Measurements from ENCODE around the gene RBPJ. TPM values are rescaled to one million over a fixed set of nuclear protein-coding genes. Genes with fewer than 3 reads are reported as not detected.

The RBPJ gene
- 50.6 and 51.4 TPM in 2 replicates for total RNA-seq

GRCh38 chr4:26320538-26321372 lies at the start of gene RBPJ:
TSS of gene RBPJ (plus strand) at chr4:26321014. CDS start at chr4:26321029, 15 bp downstream.
- Mint-ChIP-seq H3K4me1 (peaks cover 39% of the 10 kb centered on the region), H3K27ac (peak within 1 kb of the TSS; percentile 99), H3K4me3 (peak within 1 kb of the TSS; percentile 99), H3K36me3 (ENCODE audit: low read depth) (peaks cover 16% of the 10 kb centered on the region), H3K27me3 (no peaks in the 10 kb centered on the region), H3K9me3 (peaks cover 3% of the 10 kb centered on the region)
- intact Hi-C loops (cut with micrococcal nuclease): loop anchor here (1.0 to 10.0 kb wide), 7 partner anchors 232 to 1086 kb away; partner anchors contain the start of genes PI4K2B, SEL1L3 and TBC1D19
- POLR2A ChIA-PET: interaction anchor here (0.5 to 2.5 kb wide), 19 partner anchors 9 to 541 kb away, joined by 3 to 23 read pairs (median 6); partner anchors contain the start of genes SMIM20, STIM2 and TBC1D19
- CTCF ChIA-PET: interaction anchor here (0.6 to 2.6 kb wide), 5 partner anchors 10 to 479 kb away, joined by 3 to 10 read pairs (median 4); no protein-coding TSS in a partner anchor
- DNase-seq (peak; percentile 80), ATAC-seq (ENCODE audit: low read depth) (peak; percentile 28)
- TF ChIP-seq, protein P1, sequence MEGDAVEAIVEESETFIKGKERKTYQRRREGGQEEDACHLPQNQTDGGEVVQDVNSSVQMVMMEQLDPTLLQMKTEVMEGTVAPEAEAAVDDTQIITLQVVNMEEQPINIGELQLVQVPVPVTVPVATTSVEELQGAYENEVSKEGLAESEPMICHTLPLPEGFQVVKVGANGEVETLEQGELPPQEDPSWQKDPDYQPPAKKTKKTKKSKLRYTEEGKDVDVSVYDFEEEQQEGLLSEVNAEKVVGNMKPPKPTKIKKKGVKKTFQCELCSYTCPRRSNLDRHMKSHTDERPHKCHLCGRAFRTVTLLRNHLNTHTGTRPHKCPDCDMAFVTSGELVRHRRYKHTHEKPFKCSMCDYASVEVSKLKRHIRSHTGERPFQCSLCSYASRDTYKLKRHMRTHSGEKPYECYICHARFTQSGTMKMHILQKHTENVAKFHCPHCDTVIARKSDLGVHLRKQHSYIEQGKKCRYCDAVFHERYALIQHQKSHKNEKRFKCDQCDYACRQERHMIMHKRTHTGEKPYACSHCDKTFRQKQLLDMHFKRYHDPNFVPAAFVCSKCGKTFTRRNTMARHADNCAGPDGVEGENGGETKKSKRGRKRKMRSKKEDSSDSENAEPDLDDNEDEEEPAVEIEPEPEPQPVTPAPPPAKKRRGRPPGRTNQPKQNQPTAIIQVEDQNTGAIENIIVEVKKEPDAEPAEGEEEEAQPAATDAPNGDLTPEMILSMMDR (IDR thresholded peaks at IDR 0.05): no peak

- H3K4me3 Mint-ChIP-seq: no peak overlapping the region
- no peaks in the 10 kb centered on the region for H3K9me3 Mint-ChIP-seq
- no peak for DNase-seq
- peaks cover 5% of the 10 kb centered on the region for H3K27me3 Mint-ChIP-seq
- ChIA-PET CTCF (no interaction called here), POLR2A (no interaction called here)
- intact Hi-C loops (cut with micrococcal nuclease): no loop called here
- no peaks in the 10 kb centered on the region for H3K4me1 Mint-ChIP-seq
- TF ChIP-seq, protein P1 (IDR thresholded peaks at IDR 0.05): no peak
- H3K27ac Mint-ChIP-seq: no peak overlapping the region
- ATAC-seq (ENCODE audit: low read depth): no peak
- H3K36me3 Mint-ChIP-seq (ENCODE audit: low read depth): no peaks in the 10 kb centered on the region
Measured at GRCh38 chr4:26271703-26272102, 49.1 kb upstream of the RBPJ start.

GRCh38 chr4:26272654-26273615 lies 47.9 kb upstream of the RBPJ start:
- no peaks in the 10 kb centered on the region for H3K36me3 Mint-ChIP-seq (ENCODE audit: low read depth)
- ChIA-PET POLR2A (no interaction called here), CTCF (no interaction called here)
- intact Hi-C loops (cut with micrococcal nuclease): no loop called here
- H3K4me1 Mint-ChIP-seq: no peaks in the 10 kb centered on the region
- TF ChIP-seq, protein P1 (IDR thresholded peaks at IDR 0.05): no peak
- DNase-seq (no peak), ATAC-seq (ENCODE audit: low read depth) (no peak)
- H3K27ac Mint-ChIP-seq: no peak overlapping the region
- H3K9me3 Mint-ChIP-seq: no peaks in the 10 kb centered on the region
- no peak overlapping the region for H3K4me3 Mint-ChIP-seq
- peaks cover 5% of the 10 kb centered on the region for H3K27me3 Mint-ChIP-seq

DNA sequence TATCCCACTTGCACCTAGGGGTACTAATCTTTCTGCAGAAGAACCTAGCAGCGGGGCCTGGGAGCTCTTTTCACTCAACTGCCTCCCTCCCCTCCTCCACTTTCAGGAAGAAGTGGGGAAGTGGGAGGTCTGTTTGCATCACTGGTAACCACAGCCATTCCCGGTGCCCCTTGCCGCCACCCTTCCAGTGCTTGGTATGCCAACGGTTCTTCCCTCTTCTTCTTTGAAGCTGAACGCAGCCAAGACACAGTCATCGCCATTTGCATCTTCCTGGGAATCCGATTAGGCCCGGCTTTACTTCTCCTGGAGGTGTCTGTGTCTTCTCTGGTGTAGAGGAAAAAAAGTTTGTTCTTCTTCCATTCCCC lies 47.2 kb upstream of the RBPJ start:
- DNase-seq (no peak), ATAC-seq (ENCODE audit: low read depth) (no peak)
- Mint-ChIP-seq H3K4me3 (no peak overlapping the region), H3K27me3 (peaks cover 5% of the 10 kb centered on the region), H3K4me1 (no peaks in the 10 kb centered on the region), H3K9me3 (no peaks in the 10 kb centered on the region), H3K27ac (no peak overlapping the region), H3K36me3 (ENCODE audit: low read depth) (no peaks in the 10 kb centered on the region)
- intact Hi-C loops (cut with micrococcal nuclease): no loop called here
- POLR2A ChIA-PET: no interaction called here
- CTCF ChIA-PET: no interaction called here
- TF ChIP-seq, protein P1 (IDR thresholded peaks at IDR 0.05): no peak

GRCh38 chr4:26275281-26275680 lies 45.5 kb upstream of the RBPJ start:
- DNase-seq (no peak), ATAC-seq (ENCODE audit: low read depth) (no peak)
- intact Hi-C loops (cut with micrococcal nuclease): no loop called here
- no peak overlapping the region for H3K4me3 Mint-ChIP-seq
- peaks cover 5% of the 10 kb centered on the region for H3K27me3 Mint-ChIP-seq
- H3K4me1 Mint-ChIP-seq: no peaks in the 10 kb centered on the region
- no peaks in the 10 kb centered on the region for H3K9me3 Mint-ChIP-seq
- no peak overlapping the region for H3K27ac Mint-ChIP-seq
- ChIA-PET CTCF (no interaction called here), POLR2A (no interaction called here)
- no peaks in the 10 kb centered on the region for H3K36me3 Mint-ChIP-seq (ENCODE audit: low read depth)
- TF ChIP-seq, protein P1 (IDR thresholded peaks at IDR 0.05): no peak
